AG08396 (cell line): ENCODE measurements around the gene DLAT.
"Not testable (repeated sequence)": the region's sequence is repeated elsewhere in the genome, so short reads cannot be mapped to it uniquely, and the experiment has no call there.

Experiments
- DNase-seq: peaks from one replicate; pipeline ENCODE4 v3.0.0; 2012; ENCODE audit warnings: low spot score, mixed read lengths

The DLAT gene

GRCh38 chr11:112050721-112051120 lies 25.5 kb downstream of the DLAT start:
- no peak for DNase-seq

GRCh38 chr11:112051768-112052167 lies 26.6 kb downstream of the DLAT start:
- no peak for DNase-seq

GRCh38 chr11:112057170-112057569 lies 32.0 kb downstream of the DLAT start:
- DNase-seq: no peak

GRCh38 chr11:112058103-112058502 lies 32.9 kb downstream of the DLAT start:
- DNase-seq: no peak

- DNase-seq: no peak
Measured at GRCh38 chr11:112062923-112063322, 37.7 kb downstream of the DLAT start.

GRCh38 chr11:112073941-112074811 lies 49.0 kb downstream of the DLAT start, which contains the start of the genes NKAPD1 and PIH1D2:
NKAPD1 (plus strand) TSS chr11:112074299; CDS start chr11:112075575, 1,276 bp downstream.
PIH1D2 (minus strand) TSS chr11:112074017; CDS start chr11:112073174, 843 bp downstream.
- DNase-seq: peak; percentile 73

- peak; percentile 58 for DNase-seq
Measured at GRCh38 chr11:112082729-112083128, 57.5 kb downstream of the DLAT start.

GRCh38 chr11:112085822-112086421 lies 60.7 kb downstream of the DLAT start:
- DNase-seq: peak; percentile 52

- peak; percentile 95 for DNase-seq
Measured at GRCh38 chr11:112086422-112087191, 61.4 kb downstream of the DLAT start, which contains the start of the genes SDHD and TIMM8B. SDHD (plus strand) TSS chr11:112086873; CDS start chr11:112086908, 35 bp downstream. TIMM8B (minus strand) TSS chr11:112086756; CDS start chr11:112086723, 33 bp downstream.

GRCh38 chr11:112087212-112087611 lies 62.0 kb downstream of the DLAT start:
- DNase-seq: peak; percentile 11

GRCh38 chr11:112095302-112095701 lies 70.1 kb downstream of the DLAT start:
- DNase-seq: not testable (repeated sequence)

- DNase-seq: peak; percentile 15
Measured at GRCh38 chr11:112096194-112096593, 71.0 kb downstream of the DLAT start.

GRCh38 chr11:112097734-112098528 lies 72.7 kb downstream of the DLAT start:
- no peak for DNase-seq

GRCh38 chr11:112100462-112100861 lies 75.3 kb downstream of the DLAT start:
- peak; percentile 44 for DNase-seq

- DNase-seq: no peak
Measured at GRCh38 chr11:112103446-112103845, 78.2 kb downstream of the DLAT start.

- no peak for DNase-seq
Measured at GRCh38 chr11:112106070-112106469, 80.9 kb downstream of the DLAT start.
